ENCODE data around the gene WTAP. TPM values are rescaled to one million over a fixed set of nuclear protein-coding genes. Genes with fewer than 3 reads are reported as not detected.

The WTAP gene
- total and polyA plus RNA-seq, 2 of the 4 experiments (the other 2 are of a cell fraction) = 30.2 to 92.3 TPM

DNA sequence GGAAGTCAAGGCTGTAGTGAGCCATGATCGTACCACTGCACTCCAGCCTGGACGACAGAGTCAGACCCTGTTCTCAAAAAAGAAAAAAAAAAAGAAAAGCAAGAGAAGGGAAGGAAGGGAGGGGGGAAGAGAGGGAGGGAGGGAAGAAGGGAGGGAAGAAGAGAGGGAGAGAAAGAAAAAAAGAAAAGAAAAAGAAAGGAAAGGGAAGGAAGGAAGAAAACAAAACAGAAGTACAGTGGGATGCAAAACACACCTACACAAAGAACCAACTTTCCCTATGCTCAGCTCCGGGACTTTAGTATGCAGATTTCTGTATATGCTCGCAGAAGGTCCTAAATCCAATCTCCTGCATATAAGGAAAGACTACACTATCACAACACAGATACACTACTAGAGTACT lies 2.5 kb upstream of the WTAP start:
- no peak overlapping the region for H4K5ac ChIP-seq (ENCODE audit: low read depth, low read length)
- POLR2A ChIA-PET (ENCODE audit: unreplicated experiment) = no interaction called here
- no peak overlapping the region for H2BK5ac ChIP-seq (ENCODE audit: low read depth, low read length, poor library complexity, severe bottlenecking)
- H2AK9ac ChIP-seq (replicated peaks; ENCODE audit: low read depth, low read length, poor library complexity) = no peak overlapping the region
- H3K4me2 ChIP-seq (ENCODE audit: low read depth, low read length) = no peak overlapping the region
- H3K18ac ChIP-seq (ENCODE audit: low read depth, low read length) = no peak overlapping the region
- dilution Hi-C loops (cut with HindIII; ENCODE audit: low sequenced_read_pairs, unreplicated experiment) (no loop called here), in situ Hi-C loops (cut with MboI; ENCODE audit: low sequenced_read_pairs) (loop anchor here (25.0 kb wide), 1 partner anchor 1087 kb away; the partner anchor contains the start of gene DYNLT1), intact Hi-C loops (cut with micrococcal nuclease) (no loop called here)
- H3K27me3 ChIP-seq (ENCODE audit: control insufficient read depth, insufficient read depth, low read length) = no peaks in the 10 kb centered on the region
- H3K56ac ChIP-seq (ENCODE audit: extremely low read depth, insufficient read depth, low read length) = no peak overlapping the region
- no CpG with 5 or more reads among the region's 4 CpGs for WGBS, 2 experiments (ENCODE audit: extremely low coverage in 2 of 2, insufficient read length in 1 of 2)
- peaks cover 20 to 56% of the 10 kb centered on the region in 2 experiments for H3K79me1 ChIP-seq (ENCODE audit: low read depth in 1 of 2, low read length in 2 of 2)
- H2BK120ac ChIP-seq (ENCODE audit: low read depth, low read length) = no peak overlapping the region
- no peak overlapping the region for H3K9ac ChIP-seq (ENCODE audit: low read depth, low read length)
- no peak for TF ChIP-seq RFX5 (IDR thresholded peaks at IDR 0.05; ENCODE audit: low read depth, low read length)
- no peak for TF ChIP-seq RAD21 (IDR thresholded peaks at IDR 0.05; ENCODE audit: low read length)
- TF ChIP-seq, protein P1, sequence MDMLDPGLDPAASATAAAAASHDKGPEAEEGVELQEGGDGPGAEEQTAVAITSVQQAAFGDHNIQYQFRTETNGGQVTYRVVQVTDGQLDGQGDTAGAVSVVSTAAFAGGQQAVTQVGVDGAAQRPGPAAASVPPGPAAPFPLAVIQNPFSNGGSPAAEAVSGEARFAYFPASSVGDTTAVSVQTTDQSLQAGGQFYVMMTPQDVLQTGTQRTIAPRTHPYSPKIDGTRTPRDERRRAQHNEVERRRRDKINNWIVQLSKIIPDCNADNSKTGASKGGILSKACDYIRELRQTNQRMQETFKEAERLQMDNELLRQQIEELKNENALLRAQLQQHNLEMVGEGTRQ (IDR thresholded peaks at IDR 0.05; ENCODE audit: low read depth, low read length) = no peak
- no peak for TF ChIP-seq POLR2A (IDR thresholded peaks at IDR 0.05; ENCODE audit: low read depth, low read length)
- TF ChIP-seq FOS (IDR thresholded peaks at IDR 0.05; ENCODE audit: low read depth, low read length) = no peak
- TF ChIP-seq CEBPB (IDR thresholded peaks at IDR 0.05; ENCODE audit: low read depth, low read length) = no peak
- TF ChIP-seq, protein P2, sequence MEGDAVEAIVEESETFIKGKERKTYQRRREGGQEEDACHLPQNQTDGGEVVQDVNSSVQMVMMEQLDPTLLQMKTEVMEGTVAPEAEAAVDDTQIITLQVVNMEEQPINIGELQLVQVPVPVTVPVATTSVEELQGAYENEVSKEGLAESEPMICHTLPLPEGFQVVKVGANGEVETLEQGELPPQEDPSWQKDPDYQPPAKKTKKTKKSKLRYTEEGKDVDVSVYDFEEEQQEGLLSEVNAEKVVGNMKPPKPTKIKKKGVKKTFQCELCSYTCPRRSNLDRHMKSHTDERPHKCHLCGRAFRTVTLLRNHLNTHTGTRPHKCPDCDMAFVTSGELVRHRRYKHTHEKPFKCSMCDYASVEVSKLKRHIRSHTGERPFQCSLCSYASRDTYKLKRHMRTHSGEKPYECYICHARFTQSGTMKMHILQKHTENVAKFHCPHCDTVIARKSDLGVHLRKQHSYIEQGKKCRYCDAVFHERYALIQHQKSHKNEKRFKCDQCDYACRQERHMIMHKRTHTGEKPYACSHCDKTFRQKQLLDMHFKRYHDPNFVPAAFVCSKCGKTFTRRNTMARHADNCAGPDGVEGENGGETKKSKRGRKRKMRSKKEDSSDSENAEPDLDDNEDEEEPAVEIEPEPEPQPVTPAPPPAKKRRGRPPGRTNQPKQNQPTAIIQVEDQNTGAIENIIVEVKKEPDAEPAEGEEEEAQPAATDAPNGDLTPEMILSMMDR (conservative IDR thresholded peaks at IDR 0.05; ENCODE audit: low read depth, low read length) = no peak
- no peak for TF ChIP-seq SMC3 (IDR thresholded peaks at IDR 0.05; ENCODE audit: low read depth, low read length)
- TF ChIP-seq NFE2L2 (IDR thresholded peaks at IDR 0.05; ENCODE audit: low read depth, low read length) = no peak
- TF ChIP-seq RCOR1 (IDR thresholded peaks at IDR 0.05; ENCODE audit: insufficient replicate concordance, low read length) = no peak
- no peak for TF ChIP-seq BHLHE40 (IDR thresholded peaks at IDR 0.05; ENCODE audit: low read depth, low read length)
- TF ChIP-seq CHD1 (IDR thresholded peaks at IDR 0.05; ENCODE audit: low read depth, low read length) = no peak
- TF ChIP-seq MXI1 (IDR thresholded peaks at IDR 0.05; ENCODE audit: borderline replicate concordance, low read depth, low read length) = no peak
- TF ChIP-seq, protein P3, sequence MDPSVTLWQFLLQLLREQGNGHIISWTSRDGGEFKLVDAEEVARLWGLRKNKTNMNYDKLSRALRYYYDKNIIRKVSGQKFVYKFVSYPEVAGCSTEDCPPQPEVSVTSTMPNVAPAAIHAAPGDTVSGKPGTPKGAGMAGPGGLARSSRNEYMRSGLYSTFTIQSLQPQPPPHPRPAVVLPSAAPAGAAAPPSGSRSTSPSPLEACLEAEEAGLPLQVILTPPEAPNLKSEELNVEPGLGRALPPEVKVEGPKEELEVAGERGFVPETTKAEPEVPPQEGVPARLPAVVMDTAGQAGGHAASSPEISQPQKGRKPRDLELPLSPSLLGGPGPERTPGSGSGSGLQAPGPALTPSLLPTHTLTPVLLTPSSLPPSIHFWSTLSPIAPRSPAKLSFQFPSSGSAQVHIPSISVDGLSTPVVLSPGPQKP (IDR thresholded peaks at IDR 0.05; ENCODE audit: borderline replicate concordance, low read depth, low read length) = no peak
- TF ChIP-seq MAFK (IDR thresholded peaks at IDR 0.05; ENCODE audit: low read depth, low read length) = no peak
- TF ChIP-seq MAZ (IDR thresholded peaks at IDR 0.05; ENCODE audit: borderline replicate concordance, low read depth, low read length) = no peak
- ATAC-seq (ENCODE audit: low read depth) (no peak), DNase-seq (no peak)
- no peak overlapping the region for H3K4me3 ChIP-seq (ENCODE audit: insufficient read depth, low read depth, low read length)
- no TSS peak for BruUV-seq (replicated peaks)
- no peak overlapping the region for H4K8ac ChIP-seq (ENCODE audit: low read depth in 2 of 2, low read length in 2 of 2)
- no peak overlapping the region for H2AK5ac ChIP-seq (ENCODE audit: low read depth, low read length)
- H3K9me3 ChIP-seq (ENCODE audit: control insufficient read depth, insufficient read depth, low read length) = no peaks in the 10 kb centered on the region
- H3K4ac ChIP-seq (ENCODE audit: low read depth, low read length) = no peak overlapping the region
- peaks cover 3% of the 10 kb centered on the region; the same call in 1 of the 2 replicates for H3K4me1 ChIP-seq (ENCODE audit: control insufficient read depth, insufficient read depth, low read length)
- no peak overlapping the region for H3K27ac ChIP-seq (ENCODE audit: insufficient read depth, low read length)
- H3K9me1 ChIP-seq (ENCODE audit: insufficient read depth, low read length) = peaks cover 3% of the 10 kb centered on the region
- no peaks in the 10 kb centered on the region; the same call in 1 of the 2 replicates for H3K36me3 ChIP-seq (ENCODE audit: control insufficient read depth, insufficient read depth, low read length)
- no peak overlapping the region for H3K14ac ChIP-seq (replicated peaks; ENCODE audit: low read depth, low read length)
- H4K91ac ChIP-seq (ENCODE audit: insufficient read depth, low read depth, low read length) = no peak overlapping the region
- no peak overlapping the region for H2AFZ ChIP-seq (replicated peaks; ENCODE audit: low read length, poor library complexity)
- CTCF ChIA-PET = no interaction called here
- H2BK20ac ChIP-seq (ENCODE audit: low read depth, low read length) = no peak overlapping the region
- no peak overlapping the region for H2BK15ac ChIP-seq (ENCODE audit: low read depth, low read length)
- no peak overlapping the region for H3K23ac ChIP-seq (ENCODE audit: low read depth, low read length)
- H4K20me1 ChIP-seq (ENCODE audit: insufficient read depth, low read length) = peaks cover 22% of the 10 kb centered on the region
